Loucy (cell line): Measurements from ENCODE around the gene PACC1.

Source experiments
- EZH2phosphoT487 ChIP-seq: fragments of 200-600 bp; IDR thresholded peaks from 2 replicates; pipeline ENCODE4 v1.6.1; 2018; ENCODE audit warnings: antibody characterized with exemption, mild to moderate bottlenecking, moderate library complexity, borderline replicate concordance
- TF ChIP-seq, protein P1 (sequence below): fragments of 200-600 bp; sonication (generic); conservative IDR thresholded peaks from 2 replicates; pipeline ENCODE4 v1.5.1; 2014; ENCODE audit warnings: mild to moderate bottlenecking, antibody characterized with exemption, low read length

GRCh38 chr1:212375986-212376385 is 38.7 kb downstream of the PACC1 start:
- TF ChIP-seq, protein P1, sequence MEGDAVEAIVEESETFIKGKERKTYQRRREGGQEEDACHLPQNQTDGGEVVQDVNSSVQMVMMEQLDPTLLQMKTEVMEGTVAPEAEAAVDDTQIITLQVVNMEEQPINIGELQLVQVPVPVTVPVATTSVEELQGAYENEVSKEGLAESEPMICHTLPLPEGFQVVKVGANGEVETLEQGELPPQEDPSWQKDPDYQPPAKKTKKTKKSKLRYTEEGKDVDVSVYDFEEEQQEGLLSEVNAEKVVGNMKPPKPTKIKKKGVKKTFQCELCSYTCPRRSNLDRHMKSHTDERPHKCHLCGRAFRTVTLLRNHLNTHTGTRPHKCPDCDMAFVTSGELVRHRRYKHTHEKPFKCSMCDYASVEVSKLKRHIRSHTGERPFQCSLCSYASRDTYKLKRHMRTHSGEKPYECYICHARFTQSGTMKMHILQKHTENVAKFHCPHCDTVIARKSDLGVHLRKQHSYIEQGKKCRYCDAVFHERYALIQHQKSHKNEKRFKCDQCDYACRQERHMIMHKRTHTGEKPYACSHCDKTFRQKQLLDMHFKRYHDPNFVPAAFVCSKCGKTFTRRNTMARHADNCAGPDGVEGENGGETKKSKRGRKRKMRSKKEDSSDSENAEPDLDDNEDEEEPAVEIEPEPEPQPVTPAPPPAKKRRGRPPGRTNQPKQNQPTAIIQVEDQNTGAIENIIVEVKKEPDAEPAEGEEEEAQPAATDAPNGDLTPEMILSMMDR = no peak
- no peak for TF ChIP-seq EZH2phosphoT487
